ENCODE results near the gene PACS1. TPM values are rescaled to one million over a fixed set of nuclear protein-coding genes. Genes with fewer than 3 reads are reported as not detected.

Gene PACS1
- total RNA-seq, 6 experiments from 2014 or later = 5.8 to 23.7 (median 12.5) TPM

- H3K4me1 ChIP-seq = peaks cover 0 to 4% (median 0%) of the 10 kb centered on the region in 4 donors
- WGBS (ENCODE audit: insufficient coverage, low coverage, low lambda C conversion rate, missing lambda C conversion rate) = 100% methylated on average over 2 of the region's 10 CpGs
- ATAC-seq = no peak
- no peak overlapping the region for H3K27ac ChIP-seq
- no peaks in the 10 kb centered on the region for H3K27me3 ChIP-seq
- H3K4me3 ChIP-seq = no peak overlapping the region
- DNase-seq = no peak
- intact Hi-C loops (cut with DNase I) = no loop called here
- TF ChIP-seq POLR2A (IDR thresholded peaks at IDR 0.05) (no peak), CTCF (IDR thresholded peaks at IDR 0.05) (no peak)
- H3K36me3 ChIP-seq = no peaks in the 10 kb centered on the region
- no peaks in the 10 kb centered on the region for H3K9me3 ChIP-seq
Measured at GRCh38 chr11:66263785-66264184, 193.7 kb downstream of the PACS1 start.

GRCh38 chr11:66264383-66264782 is 194.3 kb downstream of the PACS1 start:
- H3K4me3 ChIP-seq = no peak overlapping the region
- TF ChIP-seq POLR2A (IDR thresholded peaks at IDR 0.05) (no peak), CTCF (IDR thresholded peaks at IDR 0.05) (no peak)
- whole genome bisulfite sequencing (ENCODE audit: insufficient coverage, low coverage, low lambda C conversion rate, missing lambda C conversion rate) = no CpG with 5 or more reads among the region's 8 CpGs
- H3K36me3 ChIP-seq = no peaks in the 10 kb centered on the region
- no peak overlapping the region for H3K27ac ChIP-seq
- intact Hi-C loops (cut with DNase I) = no loop called here
- DNase-seq (no peak), ATAC-seq (no peak)
- no peaks in the 10 kb centered on the region for H3K9me3 ChIP-seq
- H3K27me3 ChIP-seq = no peaks in the 10 kb centered on the region
- H3K4me1 ChIP-seq = peaks cover 0 to 4% (median under 1%) of the 10 kb centered on the region in 4 donors

DNA sequence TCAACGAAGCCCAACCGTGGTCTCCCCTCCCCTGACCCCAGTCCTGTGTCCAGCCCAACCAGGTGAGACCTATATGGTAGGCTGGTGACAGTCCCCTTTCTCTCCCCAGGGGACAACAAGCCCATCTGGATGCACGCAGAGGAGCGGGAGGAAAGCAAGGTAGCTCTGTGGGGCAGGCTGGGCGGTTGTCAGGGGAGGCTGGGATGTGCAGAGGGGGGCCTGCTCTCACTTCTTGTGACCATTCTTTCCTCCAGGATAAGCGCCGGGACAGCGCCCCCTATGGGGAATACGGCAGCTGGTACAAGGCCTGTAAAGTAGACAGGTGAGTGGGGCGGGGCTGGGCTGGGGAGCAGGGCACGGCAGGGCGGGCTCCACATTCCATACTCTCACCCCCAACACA is 194.8 kb downstream of the PACS1 start:
- TF ChIP-seq CTCF (IDR thresholded peaks at IDR 0.05) (peak in 2 of 4 donors; percentile 3 to 6), POLR2A (IDR thresholded peaks at IDR 0.05) (no peak)
- H3K27ac ChIP-seq = no peak overlapping the region
- no peaks in the 10 kb centered on the region for H3K9me3 ChIP-seq
- peaks cover 0 to 6% (median 2%) of the 10 kb centered on the region in 4 donors for H3K4me1 ChIP-seq
- no peak overlapping the region for H3K4me3 ChIP-seq
- intact Hi-C loops (cut with DNase I) = no loop called here
- ATAC-seq = no peak
- 72% methylated on average over 4 of the region's 12 CpGs for WGBS (ENCODE audit: insufficient coverage, low coverage, low lambda C conversion rate, missing lambda C conversion rate)
- H3K36me3 ChIP-seq = no peaks in the 10 kb centered on the region
- DNase-seq = no peak
- H3K27me3 ChIP-seq = no peaks in the 10 kb centered on the region

GRCh38 chr11:66265531-66266377 is 195.7 kb downstream of the PACS1 start:
- intact Hi-C loops (cut with DNase I) = no loop called here
- WGBS (ENCODE audit: insufficient coverage, low coverage, low lambda C conversion rate, missing lambda C conversion rate) = 89% methylated on average over 10 of the region's 26 CpGs
- DNase-seq (no peak), ATAC-seq (no peak)
- H3K9me3 ChIP-seq = no peaks in the 10 kb centered on the region
- TF ChIP-seq POLR2A (IDR thresholded peaks at IDR 0.05) (no peak), CTCF (IDR thresholded peaks at IDR 0.05) (no peak)
- H3K36me3 ChIP-seq = no peaks in the 10 kb centered on the region
- no peak overlapping the region for H3K27ac ChIP-seq
- H3K27me3 ChIP-seq = no peaks in the 10 kb centered on the region
- no peak overlapping the region for H3K4me3 ChIP-seq
- peaks cover 0 to 8% (median 2%) of the 10 kb centered on the region in 4 donors for H3K4me1 ChIP-seq

All from right lobe of liver (tissue), 6 donors.